HG02623 (cell line): ENCODE measurements around the gene CCDC187.

Experiments
- ATAC-seq: cut with Tn5 transposase; IDR thresholded peaks from one replicate; pipeline ENCODE4 v1.9.1; 2021; ENCODE audit warnings: moderate library complexity; ENCODE audit not compliant: unreplicated experiment

Gene CCDC187

DNA sequence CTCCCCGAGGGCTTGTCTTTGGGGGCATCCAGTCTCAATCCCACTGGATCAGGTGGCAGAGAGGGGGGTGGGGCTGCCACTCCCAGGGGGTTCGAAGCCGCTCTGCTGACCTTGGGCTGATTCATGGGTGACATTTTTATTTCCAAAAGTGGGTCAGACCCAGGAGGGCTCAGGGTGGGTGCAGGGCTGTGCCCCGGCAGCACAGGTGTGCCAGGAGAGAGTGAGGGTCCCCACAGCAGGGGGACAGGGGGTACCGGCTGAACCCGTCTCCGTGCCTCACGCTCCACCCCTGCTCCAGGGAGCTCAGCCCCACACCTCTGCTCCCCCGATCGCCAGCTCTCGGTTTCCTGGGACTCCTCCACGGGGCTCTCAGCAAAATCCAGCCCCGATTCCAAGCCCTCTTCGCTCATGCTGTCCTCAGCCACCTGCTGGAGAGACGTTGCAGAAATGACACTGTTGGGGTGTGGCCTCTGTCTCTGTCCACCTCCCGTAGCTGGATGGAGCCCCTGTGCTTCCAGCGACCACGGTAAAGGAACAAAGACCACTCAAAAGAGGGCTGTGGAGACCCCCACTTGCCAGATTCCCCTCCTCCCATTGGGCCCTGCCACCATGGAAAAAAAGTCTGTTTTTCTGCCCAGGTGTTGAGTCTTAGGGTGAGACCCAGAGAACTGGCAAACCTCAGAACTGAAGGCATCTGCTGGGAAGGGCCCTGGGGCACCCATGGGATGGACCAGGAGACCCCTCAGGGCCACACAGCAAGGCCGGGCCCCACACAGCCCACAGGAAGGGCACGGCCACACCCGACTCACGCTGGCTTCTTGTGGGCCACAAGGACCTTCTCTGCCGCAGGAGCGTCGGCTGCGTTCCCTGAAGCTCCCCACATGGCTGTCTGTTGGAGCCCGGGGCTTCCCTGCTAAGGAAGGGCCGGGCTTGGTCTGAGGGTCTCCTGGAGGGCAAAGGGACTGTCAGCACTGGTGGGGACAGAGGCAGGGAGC, 47.7 kb downstream of the CCDC187 start:
- ATAC-seq: no peak

DNA sequence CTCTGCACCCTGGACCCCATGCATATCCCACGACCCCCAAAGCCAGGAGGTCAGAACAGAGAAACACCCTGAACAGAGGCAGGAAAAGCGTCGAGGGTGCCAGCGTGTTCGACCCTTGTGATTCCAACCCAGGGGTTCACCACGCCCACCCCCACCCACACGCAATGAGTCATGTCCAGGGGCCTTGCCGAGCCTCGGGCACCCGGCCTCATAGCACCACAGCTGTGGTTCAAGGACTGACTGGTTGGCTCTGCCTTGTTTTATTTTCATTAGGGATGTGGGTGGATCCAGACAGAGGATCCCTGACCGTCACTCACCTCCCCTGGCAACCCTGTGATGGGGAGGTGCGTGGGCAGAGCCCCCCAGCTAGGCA, 48.7 kb downstream of the CCDC187 start:
- ATAC-seq: no peak

DNA sequence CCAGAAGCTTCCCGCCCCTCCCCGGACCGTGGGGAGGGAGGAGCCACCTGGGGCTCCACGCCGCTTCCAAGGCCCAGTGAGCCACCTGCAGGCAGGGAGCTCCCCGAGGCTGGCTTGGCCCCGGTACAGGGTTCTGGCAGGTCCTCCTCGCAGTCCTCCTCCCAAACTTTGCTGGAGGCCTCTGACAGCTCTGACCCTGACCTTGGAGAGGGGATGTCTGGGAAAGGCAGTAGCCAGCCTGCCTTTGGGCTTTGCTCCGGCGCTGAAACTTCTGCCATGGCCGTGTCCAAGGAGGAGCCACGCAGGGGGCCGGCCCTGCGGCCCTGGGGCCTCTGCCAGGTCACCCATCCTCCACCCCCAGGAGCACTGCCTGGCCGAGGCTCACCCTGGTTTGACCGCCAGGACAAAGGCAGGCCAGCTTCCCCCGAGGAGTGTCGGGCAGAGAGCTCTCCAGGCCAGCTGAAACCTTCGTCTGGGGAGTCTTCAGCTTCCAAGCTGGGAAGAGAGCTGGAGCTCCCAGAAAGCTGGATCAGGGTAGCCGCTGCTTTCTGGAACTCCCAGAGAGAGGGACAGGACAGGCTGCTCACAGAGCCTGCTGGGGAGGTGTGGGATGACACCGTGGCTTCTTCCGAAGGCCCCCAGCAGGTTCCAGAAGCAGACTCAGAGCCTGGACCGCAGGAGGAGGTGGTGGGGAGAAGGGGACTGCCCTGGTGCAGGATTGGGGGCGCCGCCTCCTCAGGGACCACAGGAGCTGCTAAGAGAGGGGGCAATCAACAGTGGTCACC, 49.3 kb downstream of the CCDC187 start:
- ATAC-seq: no peak

DNA sequence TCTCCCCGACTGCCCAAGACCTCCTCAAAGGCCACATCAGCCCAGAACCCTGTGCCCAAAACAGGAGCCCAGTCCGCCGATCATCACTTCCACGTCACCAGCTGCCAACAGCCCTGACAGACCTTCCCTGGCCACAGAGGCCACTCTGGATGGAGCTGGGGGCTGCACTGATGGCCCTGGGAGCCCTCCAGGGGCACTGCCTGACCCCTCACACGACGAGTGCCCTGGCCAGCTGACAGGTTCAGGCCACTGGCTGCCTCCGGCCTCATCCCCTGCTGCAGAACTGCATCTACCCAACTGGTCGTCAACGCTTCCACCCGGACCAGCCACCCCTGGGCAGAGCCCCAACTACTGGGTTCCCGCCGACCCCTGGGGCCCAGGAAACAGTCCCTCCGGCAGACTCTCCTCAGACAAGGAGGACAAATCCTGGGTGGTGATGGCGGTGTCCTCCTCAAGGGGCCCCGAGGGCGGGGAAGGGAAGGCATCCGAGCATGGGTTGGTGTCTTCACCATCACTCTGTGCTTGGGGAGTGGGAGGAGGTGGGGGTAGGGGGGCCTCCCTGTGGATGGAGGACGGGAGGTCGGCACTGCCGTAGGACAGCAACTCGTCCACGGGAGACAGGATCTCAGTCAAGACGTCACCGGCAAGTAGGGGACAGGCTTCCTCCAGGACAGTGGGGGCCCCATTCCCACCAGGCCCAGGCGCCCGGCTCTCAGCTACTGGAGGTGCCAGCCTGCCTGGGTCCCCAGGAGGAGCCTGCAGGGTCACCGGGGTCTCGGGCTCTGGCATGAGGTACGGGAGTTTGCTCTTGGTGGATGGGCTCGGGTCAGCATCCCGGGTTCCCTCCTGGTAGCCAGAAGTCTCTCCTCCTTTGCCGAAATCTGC, 50.4 kb downstream of the CCDC187 start:
- no peak for ATAC-seq

GRCh38 chr9:136252846-136253245, 51.0 kb downstream of the CCDC187 start:
- no peak for ATAC-seq

DNA sequence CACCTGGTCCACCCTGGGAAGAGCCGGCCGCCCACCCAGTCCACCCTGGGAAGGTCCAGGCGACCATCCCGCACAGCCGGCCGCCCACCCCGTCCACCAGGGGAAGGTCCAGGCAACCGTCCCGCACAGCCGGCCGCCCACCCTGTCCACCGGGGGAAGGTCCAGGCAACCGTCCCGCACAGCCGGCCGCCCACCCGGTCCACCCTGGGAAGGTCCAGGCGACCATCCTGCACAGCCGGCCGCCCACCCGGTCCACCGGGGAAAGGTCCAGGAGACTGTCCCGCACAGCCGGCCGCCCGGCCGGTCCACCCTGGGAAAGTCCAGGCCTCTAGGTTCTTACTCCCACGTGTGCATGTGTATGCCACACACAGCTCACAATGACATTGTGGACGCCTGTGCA, 51.6 kb downstream of the CCDC187 start:
- no peak for ATAC-seq

DNA sequence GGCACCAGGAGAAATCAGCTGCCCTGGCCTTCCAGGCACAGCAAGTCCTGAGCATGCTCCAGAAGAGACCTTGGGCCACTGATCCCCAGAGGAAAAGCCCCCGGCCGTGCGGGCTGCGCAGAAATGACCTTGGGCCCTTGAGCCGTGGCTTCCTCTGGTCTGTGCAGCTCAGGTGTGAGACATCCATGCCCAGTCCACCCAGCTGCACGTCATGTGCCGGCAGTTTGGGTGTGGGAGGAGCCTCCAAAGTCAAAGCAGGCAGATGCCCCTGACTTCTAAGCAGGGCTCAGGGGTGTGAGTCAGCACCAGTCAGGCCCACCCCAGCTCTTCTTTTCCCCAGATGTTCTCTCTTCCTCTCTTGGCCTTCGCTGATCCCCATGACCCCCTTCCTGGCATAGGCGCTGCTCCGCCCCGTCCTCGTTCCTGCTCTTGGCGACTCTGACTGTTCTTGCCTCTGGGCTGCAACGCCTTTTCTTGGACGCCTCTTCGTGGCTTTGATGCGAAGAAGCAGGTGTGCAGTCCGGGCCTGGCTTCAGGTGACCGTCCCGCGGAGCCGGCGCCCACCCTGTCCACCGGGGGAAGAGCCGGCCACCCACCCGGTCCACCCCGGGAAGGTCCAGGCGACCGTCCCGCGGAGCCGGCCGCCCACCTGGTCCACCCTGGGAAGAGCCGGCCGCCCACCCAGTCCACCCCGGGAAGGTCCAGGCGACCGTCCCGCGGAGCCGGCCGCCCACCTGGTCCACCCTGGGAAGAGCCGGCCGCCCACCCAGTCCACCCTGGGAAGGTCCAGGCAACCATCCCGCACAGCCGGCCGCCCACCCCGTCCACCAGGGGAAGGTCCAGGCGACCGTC, 52.4 kb downstream of the CCDC187 start:
- no peak for ATAC-seq

- no peak for ATAC-seq
These were observed 53.2 kb downstream of the CCDC187 start for GRCh38 chr9:136250676-136251075.

DNA sequence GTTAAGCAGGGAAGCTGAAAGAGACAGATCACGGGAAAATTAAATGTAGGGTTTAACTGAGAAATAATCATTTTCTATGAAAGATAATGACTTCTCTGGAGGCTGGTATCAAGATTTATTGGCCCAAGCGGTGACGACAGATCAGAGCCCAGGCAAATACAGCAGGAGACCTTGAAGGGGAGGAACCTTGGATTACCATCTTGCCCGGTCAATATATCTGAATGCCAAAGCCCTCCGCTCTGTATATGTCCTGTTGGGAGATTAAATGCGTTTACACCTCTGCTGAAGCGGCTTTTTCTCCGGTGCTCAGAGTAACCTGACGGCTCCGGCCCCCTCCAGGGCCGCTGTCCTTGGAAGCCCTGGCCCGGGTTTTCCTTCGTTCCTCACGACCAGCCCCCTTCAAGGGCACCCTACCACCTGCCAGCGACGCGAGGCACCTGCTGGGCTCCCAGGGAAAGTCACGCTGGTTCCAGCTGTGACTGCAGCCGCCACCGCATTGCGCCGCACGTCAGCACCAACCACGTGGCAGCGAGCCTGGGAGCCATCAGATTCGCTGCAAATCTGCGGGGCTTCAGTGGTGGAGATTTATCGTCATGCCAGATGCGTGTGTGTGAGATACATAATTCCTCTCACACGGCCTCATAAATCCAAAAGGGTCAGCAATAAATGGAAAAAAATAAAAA, 53.9 kb downstream of the CCDC187 start:
- no peak for ATAC-seq

- ATAC-seq: no peak
These were observed 54.7 kb downstream of the CCDC187 start for GRCh38 chr9:136248951-136249876.

GRCh38 chr9:136247947-136248637, 55.8 kb downstream of the CCDC187 start:
- ATAC-seq: no peak

- ATAC-seq: no peak
These were observed 56.4 kb downstream of the CCDC187 start for GRCh38 chr9:136247551-136247916.

DNA sequence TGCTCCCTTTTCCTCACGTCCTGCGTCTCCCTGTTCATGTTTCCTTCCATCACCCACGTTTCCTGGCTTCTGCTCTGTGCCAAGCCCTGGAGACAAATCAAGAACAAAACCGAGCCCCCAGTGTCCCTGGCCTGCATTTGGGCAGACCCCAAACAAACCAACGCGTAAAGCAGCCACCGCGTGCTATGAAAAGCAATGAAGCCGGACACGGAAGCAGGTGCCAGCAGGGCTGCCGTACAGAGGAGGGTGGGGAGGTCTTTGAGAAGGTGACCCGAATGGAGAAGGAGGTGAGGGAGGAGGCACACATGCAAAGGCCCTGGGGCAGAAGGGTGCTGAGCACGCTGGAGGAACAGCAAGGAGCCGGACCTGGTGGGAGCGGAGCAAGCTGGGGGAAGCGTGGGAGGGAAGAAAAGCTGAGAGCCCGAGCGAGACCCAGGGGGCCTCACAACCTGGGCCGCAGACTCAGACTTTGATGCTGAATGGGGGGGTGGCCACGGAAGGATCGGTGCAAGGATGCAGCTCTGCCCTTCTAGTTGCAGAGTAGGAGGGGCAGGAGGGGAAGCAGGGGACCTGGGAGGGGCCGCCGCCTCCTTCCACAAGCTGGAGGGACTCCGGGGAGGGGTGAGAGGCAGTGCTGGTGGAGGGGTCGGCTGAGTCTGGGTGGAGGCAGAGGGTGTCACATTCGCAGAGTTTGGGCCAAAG, 56.9 kb downstream of the CCDC187 start:
- no peak for ATAC-seq

- peak; percentile 38 for ATAC-seq
These were observed 58.4 kb downstream of the CCDC187 start, which contains the start of gene QSOX2 for GRCh38 chr9:136245219-136246150. TSS of gene QSOX2 (minus strand) at chr9:136245812. CDS start at chr9:136245803, 9 bp downstream.

DNA sequence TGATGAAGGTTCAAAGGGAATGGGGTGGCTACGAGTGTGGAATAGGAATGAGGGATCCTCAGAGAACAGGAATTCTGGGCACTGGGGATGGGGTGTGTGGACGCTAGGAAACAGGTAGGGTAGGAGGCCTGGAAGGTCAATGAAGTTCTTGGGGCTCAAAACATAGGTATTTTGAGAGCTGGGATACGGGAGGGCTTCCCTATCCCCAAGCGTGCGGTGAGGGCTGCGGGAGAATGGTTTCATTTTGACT, 59.0 kb downstream of the CCDC187 start:
- ATAC-seq: no peak
